Myocyte (in vitro differentiated cells): ENCODE measurements around the gene GNA14. TPM values are rescaled to one million over a fixed set of nuclear protein-coding genes. Genes with fewer than 3 reads are reported as not detected.
"Not testable (repeated sequence)": the region's sequence is repeated elsewhere in the genome, so short reads cannot be mapped to it uniquely, and the experiment has no call there.

Source experiments
- DNase-seq: peaks from one replicate; pipeline ENCODE4 v3.0.0-alpha.2; 2012; ENCODE audit warnings: low read depth
- total RNA-seq: library from RNA; depleted of rRNA; stranded (reverse); fragments of >200 nt; gene quantifications from 2 replicates; pipeline ENCODE4 v1.2.3, GENCODE V29; 2014

GNA14 gene
- total RNA-seq, 1 donor from 2014 or later, result 0.21 TPM

DNA sequence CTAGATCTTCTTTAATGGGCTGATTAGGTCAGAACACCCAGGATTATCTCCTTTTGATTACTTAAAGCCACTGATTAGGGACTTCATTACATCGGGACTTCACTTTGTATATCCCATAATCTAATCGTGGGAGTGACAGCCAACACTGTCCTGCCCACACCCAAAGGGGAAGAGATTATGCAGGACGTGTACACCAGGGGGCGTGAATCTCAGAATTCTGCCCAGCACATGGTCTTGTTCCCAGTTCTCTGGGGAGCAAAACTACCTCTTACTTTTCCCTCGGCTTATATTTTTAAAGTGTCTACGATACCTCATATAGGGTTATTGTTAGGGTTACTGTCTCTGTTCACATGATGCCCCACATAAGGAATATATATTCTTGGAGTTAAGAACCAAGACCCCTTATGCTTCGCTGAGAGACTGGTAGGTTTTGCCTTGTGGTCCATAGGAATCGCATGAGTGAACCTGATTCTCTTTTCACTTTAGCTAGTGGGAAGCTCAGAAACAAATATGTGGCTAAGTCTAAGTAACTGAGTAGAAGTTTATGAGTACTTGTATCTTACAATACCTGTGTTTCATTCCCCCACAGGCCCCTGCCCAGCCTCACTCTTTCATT lies 192.7 kb downstream of the GNA14 start:
- DNase-seq, result peak; percentile 39

DNA sequence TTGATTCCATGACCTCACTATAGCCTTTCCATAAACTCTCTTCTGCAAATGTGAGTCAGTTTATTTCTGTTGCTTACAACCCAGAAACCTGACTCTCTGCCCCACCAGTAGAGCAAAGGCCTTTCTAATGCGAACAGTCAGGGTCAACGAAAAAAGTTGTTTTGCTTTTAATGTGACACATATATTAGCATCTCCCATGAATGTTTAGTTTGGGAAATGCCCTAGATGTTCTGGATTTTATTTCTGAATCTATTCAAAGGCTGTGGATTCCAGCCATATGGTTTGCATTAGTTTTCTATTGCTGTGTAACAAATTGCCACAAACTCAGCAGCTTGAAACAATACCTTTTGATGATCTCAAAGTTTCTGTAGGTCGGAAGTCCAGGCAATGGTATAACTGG lies 193.5 kb downstream of the GNA14 start:
- no peak for DNase-seq

- no peak for DNase-seq
Observed at GRCh38 chr9:77453825-77454647, 194.1 kb downstream of the GNA14 start.

DNA sequence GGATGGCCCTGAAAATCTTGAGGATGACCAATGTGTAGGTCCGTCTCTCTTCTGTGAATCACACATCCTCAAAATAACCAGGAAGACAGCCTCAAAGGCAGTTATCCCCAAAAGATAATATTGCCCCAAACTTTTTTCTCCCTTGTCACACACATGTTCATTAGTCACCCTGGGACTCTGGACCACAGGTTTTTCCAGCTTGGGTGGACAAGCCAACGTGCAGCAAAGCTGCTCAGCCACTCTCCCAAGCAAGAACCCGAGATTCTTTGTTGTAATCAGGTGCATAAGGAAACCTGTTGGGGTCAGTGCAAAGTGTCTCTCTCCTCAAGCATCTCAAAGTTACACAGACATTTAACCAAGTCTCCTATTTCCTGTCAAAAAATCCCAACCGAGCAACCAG lies 196.6 kb downstream of the GNA14 start:
- no peak for DNase-seq

DNA sequence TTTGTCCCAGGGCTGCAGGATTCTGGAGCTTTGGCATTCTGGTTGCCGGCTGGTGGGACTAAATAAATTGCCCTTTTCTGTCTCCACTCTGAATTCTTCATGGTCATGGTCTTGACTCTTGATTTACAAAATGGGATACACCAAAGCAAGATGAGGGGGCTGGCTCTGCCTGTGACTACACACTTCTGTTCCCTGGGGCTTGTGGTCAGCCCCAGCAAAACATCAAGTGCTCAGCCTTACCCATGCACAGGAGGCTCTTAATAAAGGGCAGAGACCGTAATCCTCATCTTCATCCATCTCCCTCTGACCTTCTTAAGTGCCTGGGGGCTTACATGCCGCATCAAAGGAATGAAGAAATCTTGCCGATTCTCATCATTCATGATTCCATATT lies 198.0 kb downstream of the GNA14 start:
- no peak for DNase-seq

GRCh38 chr9:77449240-77450084 lies 198.7 kb downstream of the GNA14 start:
- DNase-seq, result no peak

DNA sequence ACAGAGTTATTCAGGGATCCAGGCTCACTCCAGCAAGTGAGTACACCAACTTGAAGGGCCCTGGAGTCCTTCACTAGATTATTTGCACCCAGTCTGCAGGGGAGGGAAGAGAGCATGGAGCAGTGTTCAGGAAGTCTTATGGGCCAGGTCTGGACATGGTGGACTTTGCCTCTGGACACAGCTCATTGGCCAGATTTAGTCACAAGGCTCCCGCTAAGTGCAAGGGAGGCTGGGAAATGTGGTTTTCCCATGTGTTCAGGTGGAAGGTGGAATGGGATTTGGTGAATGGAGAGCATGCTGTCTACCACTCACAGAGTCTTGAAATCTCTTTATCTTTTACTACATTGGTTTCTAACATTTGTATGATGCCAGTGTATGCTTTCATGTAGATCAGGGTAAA lies 200.5 kb downstream of the GNA14 start:
- no peak for DNase-seq

DNA sequence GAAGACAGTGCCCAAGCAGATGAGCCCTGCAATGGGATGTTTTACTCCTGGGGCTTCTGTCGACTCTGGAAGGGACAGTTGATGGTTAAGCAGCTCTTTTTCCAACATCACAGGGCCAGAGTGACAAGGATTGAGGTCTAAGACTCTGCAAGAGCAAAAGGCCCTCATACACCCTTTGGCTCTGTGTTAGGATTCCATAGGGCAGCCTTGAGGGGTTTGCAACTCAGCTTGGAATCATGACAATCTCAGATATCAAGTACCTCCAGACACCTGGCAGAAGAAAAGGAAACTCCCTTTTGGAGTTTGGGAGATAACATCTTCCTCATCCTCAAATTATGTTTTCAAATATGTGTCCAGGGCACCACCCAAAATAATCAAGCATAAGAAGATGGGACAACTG lies 205.7 kb downstream of the GNA14 start:
- no peak for DNase-seq

DNA sequence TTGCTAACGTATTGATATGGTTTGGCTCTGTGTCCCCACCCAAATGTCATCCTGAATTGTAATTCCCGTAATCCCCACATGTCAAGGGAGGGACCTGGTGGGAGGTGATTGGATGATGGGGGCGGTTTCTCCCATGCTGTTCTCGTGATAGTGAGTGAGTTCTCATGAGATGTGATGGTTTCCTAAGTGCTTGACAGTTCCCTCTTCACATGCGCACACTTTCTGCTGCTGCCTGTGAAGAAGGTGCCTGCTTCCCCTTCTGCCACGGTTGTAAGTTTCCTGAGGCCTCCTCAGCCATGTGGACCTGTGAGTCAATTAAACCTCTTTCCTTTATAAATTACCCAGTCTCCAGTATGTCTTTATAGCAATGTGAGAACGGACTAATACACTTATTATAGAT lies 207.0 kb downstream of the GNA14 start:
- DNase-seq, result not testable (repeated sequence)

DNA sequence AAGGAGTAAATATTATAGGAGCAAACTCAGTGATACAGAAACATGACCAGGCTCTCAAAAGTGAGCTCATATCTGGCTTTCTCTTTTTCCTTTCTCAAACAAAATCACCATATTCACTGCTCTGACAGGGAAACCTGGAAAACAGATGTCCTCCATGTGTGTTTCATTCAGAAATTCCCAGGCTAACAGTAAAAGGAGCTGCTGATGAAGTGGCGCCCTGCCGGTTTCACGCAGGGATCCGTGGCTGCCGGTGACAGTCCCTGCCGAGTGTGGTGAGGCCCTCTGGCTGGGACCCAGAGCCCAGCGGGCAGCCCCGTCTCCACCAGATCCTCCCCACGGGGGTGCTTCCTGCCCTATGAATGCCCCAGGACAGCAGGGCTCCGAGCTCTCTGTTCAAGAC lies 208.1 kb downstream of the GNA14 start:
- DNase-seq, result peak; percentile 29

DNA sequence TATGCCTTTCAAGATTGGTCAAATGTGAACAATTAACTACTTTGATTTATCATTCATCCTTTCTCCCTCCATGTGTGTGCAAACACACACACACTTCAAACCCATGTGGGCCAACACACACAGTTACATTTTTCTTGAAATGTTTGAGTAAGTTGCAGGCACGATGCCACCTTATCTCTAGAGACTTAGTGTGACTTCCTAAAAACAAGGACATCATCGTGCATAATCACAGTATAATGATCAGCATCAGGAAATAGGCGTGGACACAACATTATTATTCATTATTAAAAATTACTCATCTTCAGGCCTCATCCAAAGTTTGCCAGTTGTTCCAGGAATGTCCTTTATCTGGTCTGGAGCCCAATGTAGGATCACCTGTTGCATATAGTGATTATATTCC lies 209.5 kb downstream of the GNA14 start:
- DNase-seq, result no peak

DNA sequence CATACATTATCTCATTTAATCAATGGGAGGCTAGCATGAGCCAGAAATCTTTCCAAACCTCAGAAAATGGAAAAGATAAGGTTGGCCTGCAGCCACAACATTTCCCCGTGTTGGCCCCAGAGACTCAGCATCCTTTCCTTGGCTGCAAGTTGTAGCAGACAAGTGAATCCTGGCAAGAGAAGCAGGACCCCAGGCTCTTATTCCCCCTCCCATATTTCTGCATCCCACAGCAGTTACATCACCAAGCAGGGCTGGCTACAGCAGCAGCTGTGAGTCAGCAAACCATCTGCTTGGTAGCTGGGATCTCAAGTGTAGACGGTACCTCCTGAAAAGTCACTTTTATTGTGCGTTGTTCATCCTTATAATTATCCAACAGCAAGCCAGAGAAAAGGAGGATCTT lies 212.4 kb downstream of the GNA14 start:
- DNase-seq, result peak; percentile 12

GRCh38 chr9:77435277-77435676 lies 212.8 kb downstream of the GNA14 start:
- no peak for DNase-seq

DNA sequence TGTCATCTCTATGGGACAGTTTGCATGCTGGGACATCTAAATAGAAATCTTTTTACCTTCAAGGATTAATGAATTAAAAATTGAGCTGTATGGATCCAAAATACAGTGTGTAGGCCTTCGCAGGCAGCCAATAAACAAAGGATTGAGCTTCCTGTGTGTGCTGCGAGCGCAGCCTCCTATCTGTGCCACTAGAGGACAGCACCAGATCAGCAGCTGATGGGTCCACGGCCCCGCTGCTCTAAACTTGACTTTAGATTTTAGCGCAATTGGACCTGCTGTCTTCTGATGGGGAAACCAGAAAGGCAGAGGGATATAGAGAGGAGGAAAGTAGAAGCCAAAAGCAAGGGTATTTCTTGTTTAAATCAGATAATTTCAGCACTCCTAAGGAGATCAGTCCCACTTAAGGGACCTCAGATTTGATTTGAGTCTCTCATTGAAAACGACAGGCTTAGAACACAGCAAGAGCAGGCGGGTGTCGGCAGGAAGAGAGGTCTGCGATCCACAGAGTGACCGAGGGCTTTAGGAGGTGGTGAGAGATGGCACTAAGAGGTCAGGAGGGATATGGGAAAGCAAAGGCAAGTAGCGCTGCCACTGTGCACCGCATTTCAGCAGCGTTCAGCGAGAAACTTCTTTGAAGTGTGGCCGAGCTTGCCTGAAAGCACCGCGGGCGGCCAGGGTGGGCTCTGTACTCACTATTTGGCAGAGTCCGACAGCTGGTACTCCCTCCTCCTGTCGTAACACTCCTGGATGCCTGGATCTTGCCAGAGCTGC lies 214.3 kb downstream of the GNA14 start:
- peak; percentile 61 for DNase-seq

- no peak for DNase-seq
Observed at GRCh38 chr9:77432053-77432452, 216.1 kb downstream of the GNA14 start.

- no peak for DNase-seq
Observed at GRCh38 chr9:77429928-77430327, 218.2 kb downstream of the GNA14 start.

- DNase-seq, result no peak
Observed at GRCh38 chr9:77427256-77427927, 220.7 kb downstream of the GNA14 start.

DNA sequence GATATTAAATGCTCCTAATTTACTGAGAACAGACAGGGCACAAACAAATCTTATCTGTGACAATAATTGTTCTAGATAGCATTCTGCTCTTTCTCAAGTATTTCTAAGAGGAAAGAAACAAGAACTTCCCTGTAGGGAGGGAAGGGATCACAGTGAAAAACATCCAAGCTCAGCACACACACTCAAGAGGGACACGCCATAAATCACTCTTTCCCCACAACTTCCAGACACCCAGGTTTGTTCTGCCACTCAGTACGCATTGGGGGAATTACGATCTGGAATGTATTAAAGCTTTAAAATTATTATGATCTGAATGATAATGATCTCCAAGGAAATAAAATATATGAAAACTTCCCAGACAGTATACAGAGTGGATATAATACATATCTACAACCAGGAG lies 221.4 kb downstream of the GNA14 start:
- DNase-seq, result no peak

- no peak for DNase-seq
Observed at GRCh38 chr9:77424993-77425392, 223.1 kb downstream of the GNA14 start.

DNA sequence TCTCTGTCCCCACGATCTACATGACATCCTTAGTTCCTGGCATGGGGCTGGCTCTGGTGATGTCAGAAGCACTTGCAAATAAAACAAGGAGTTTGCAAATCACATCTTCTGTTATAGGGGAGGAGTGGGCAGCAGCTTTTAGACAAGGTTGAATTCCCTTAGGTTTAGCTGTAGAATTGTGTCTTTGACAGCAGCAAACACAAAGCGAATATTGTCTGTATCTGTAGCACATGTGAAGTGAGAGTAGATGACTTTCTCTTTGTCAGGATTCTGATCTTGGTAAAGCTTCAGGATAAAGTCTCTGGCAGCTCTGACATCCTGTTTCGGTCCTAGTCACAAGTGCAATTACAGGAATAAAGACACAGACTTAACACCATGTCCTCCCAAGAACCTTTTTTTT lies 224.3 kb downstream of the GNA14 start:
- DNase-seq, result no peak

DNA sequence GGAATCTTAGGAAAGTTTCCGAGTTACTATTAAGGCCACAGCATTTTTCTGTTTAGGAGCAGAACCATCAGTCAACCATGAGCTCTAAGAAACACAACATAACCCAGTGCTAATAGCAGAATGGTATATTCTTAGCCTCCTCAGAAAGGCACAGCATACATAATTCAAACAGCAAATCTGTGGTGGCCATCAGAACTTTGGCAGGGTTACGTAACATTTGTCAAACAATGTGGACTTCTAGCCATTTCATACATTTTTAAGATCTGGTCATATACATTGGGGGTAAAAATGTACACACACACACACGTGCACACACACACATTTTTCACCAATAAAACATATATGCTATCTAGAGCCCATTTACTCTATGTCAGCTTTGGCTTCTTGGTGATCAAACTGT lies 225.2 kb downstream of the GNA14 start:
- DNase-seq, result no peak
